ENCODE measurements around the gene NACC2.
A peak's percentile ranks its signal among the peaks of the same experiment; 100 is the strongest.

NACC2 gene

GRCh38 chr9:136058084-136058483 lies 37.0 kb downstream of the NACC2 start:
- Histone ChIP-seq H3K27ac (ENCODE audit: low read depth, low read length) (no peak overlapping the region), H3K4me1 (ENCODE audit: control insufficient read depth, low read depth, low read length) (no peaks in the 10 kb centered on the region)

GRCh38 chr9:136057236-136058081 lies 37.6 kb downstream of the NACC2 start:
- WGBS (ENCODE audit: extremely low coverage, insufficient coverage, low lambda C conversion rate), result no CpG with 5 or more reads among the region's 30 CpGs
- Histone ChIP-seq H2BK5ac (ENCODE audit: low read length) (no peak overlapping the region), H4K5ac (ENCODE audit: low read length) (no peak overlapping the region), H2BK15ac (replicated peaks; ENCODE audit: low read depth) (no peak overlapping the region), H3K27ac (ENCODE audit: low read depth, low read length) (no peak overlapping the region), H2BK120ac (ENCODE audit: low read depth, low read length) (no peak overlapping the region), H4K8ac (ENCODE audit: low read depth, low read length) (no peak overlapping the region), H3K36me3 (ENCODE audit: control insufficient read depth, insufficient read depth, low read length) (no peaks in the 10 kb centered on the region), H2AK5ac (ENCODE audit: low read length) (no peak overlapping the region), H3K4me2 (ENCODE audit: low read length) (no peak overlapping the region), H3K23ac (ENCODE audit: low read length) (peak overlapping the region; percentile 66), H3K79me2 (ENCODE audit: control insufficient read depth, insufficient read depth, low read length) (no peaks in the 10 kb centered on the region), H3K4ac (ENCODE audit: low read depth, low read length) (no peak overlapping the region), H3K4me3 (ENCODE audit: low read length) (no peak overlapping the region), H3K27me3 (ENCODE audit: insufficient read depth, low read length, poor library complexity) (no peaks in the 10 kb centered on the region), H3K4me1 (ENCODE audit: control insufficient read depth, low read depth, low read length) (peaks cover 2% of the 10 kb centered on the region), H3K79me1 (ENCODE audit: low read length) (no peaks in the 10 kb centered on the region), H3K56ac (ENCODE audit: low read length) (peak overlapping the region; percentile 60), H3K9ac (ENCODE audit: low read length) (no peak overlapping the region), H3K18ac (ENCODE audit: low read length) (no peak overlapping the region)
- no peak for DNase-seq

More at GRCh38 chr9:136058084-136058483, 37.0 kb downstream of the NACC2 start:
- no peaks in the 10 kb centered on the region for H3K79me1 ChIP-seq (ENCODE audit: low read length)
- no peaks in the 10 kb centered on the region for H3K36me3 ChIP-seq (ENCODE audit: control insufficient read depth, insufficient read depth, low read length)
- H2BK120ac ChIP-seq (ENCODE audit: low read depth, low read length), result no peak overlapping the region
- no peak overlapping the region for H2BK5ac ChIP-seq (ENCODE audit: low read length)
- H3K79me2 ChIP-seq (ENCODE audit: control insufficient read depth, insufficient read depth, low read length), result no peaks in the 10 kb centered on the region
- no peak overlapping the region for H4K5ac ChIP-seq (ENCODE audit: low read length)
- no peak overlapping the region for H3K4me3 ChIP-seq (ENCODE audit: low read length)
- WGBS (ENCODE audit: extremely low coverage, insufficient coverage, low lambda C conversion rate), result no CpG with 5 or more reads among the region's 13 CpGs
- no peak overlapping the region for H3K18ac ChIP-seq (ENCODE audit: low read length)
- no peak overlapping the region for H3K4me2 ChIP-seq (ENCODE audit: low read length)
- no peak overlapping the region for H3K4ac ChIP-seq (ENCODE audit: low read depth, low read length)
- H4K8ac ChIP-seq (ENCODE audit: low read depth, low read length), result no peak overlapping the region
- H2BK15ac ChIP-seq (replicated peaks; ENCODE audit: low read depth), result no peak overlapping the region
- no peak for DNase-seq
- no peaks in the 10 kb centered on the region for H3K27me3 ChIP-seq (ENCODE audit: insufficient read depth, low read length, poor library complexity)
- H3K56ac ChIP-seq (ENCODE audit: low read length), result no peak overlapping the region
- H3K9ac ChIP-seq (ENCODE audit: low read length), result no peak overlapping the region
- no peak overlapping the region for H2AK5ac ChIP-seq (ENCODE audit: low read length)
- no peak overlapping the region for H3K23ac ChIP-seq (ENCODE audit: low read length)

- Histone ChIP-seq H4K8ac (ENCODE audit: low read depth, low read length) (no peak overlapping the region), H2AK5ac (ENCODE audit: low read length) (no peak overlapping the region), H2BK15ac (replicated peaks; ENCODE audit: low read depth) (no peak overlapping the region), H3K56ac (ENCODE audit: low read length) (no peak overlapping the region), H3K4me3 (ENCODE audit: low read length) (no peak overlapping the region), H3K27me3 (ENCODE audit: insufficient read depth, low read length, poor library complexity) (no peaks in the 10 kb centered on the region), H3K79me1 (ENCODE audit: low read length) (no peaks in the 10 kb centered on the region), H3K79me2 (ENCODE audit: control insufficient read depth, insufficient read depth, low read length) (no peaks in the 10 kb centered on the region), H3K23ac (ENCODE audit: low read length) (no peak overlapping the region), H3K9ac (ENCODE audit: low read length) (no peak overlapping the region), H3K4me2 (ENCODE audit: low read length) (no peak overlapping the region), H2BK5ac (ENCODE audit: low read length) (no peak overlapping the region), H3K36me3 (ENCODE audit: control insufficient read depth, insufficient read depth, low read length) (no peaks in the 10 kb centered on the region), H4K5ac (ENCODE audit: low read length) (no peak overlapping the region), H3K4me1 (ENCODE audit: control insufficient read depth, low read depth, low read length) (peaks cover 2% of the 10 kb centered on the region), H3K18ac (ENCODE audit: low read length) (no peak overlapping the region), H2BK120ac (ENCODE audit: low read depth, low read length) (no peak overlapping the region), H3K4ac (ENCODE audit: low read depth, low read length) (no peak overlapping the region), H3K27ac (ENCODE audit: low read depth, low read length) (no peak overlapping the region)
- DNase-seq, result no peak
- no CpG with 5 or more reads among the region's 25 CpGs for WGBS (ENCODE audit: extremely low coverage, insufficient coverage, low lambda C conversion rate)
Measured at GRCh38 chr9:136056546-136057235, 38.4 kb downstream of the NACC2 start.

- Histone ChIP-seq H3K9ac (ENCODE audit: low read length) (no peak overlapping the region), H3K18ac (ENCODE audit: low read length) (no peak overlapping the region), H3K4ac (ENCODE audit: low read depth, low read length) (no peak overlapping the region), H3K4me3 (ENCODE audit: low read length) (no peak overlapping the region), H3K4me2 (ENCODE audit: low read length) (no peak overlapping the region), H3K56ac (ENCODE audit: low read length) (no peak overlapping the region), H3K23ac (ENCODE audit: low read length) (no peak overlapping the region), H2BK5ac (ENCODE audit: low read length) (no peak overlapping the region), H4K8ac (ENCODE audit: low read depth, low read length) (no peak overlapping the region), H3K4me1 (ENCODE audit: control insufficient read depth, low read depth, low read length) (peaks cover 2% of the 10 kb centered on the region), H4K5ac (ENCODE audit: low read length) (no peak overlapping the region), H3K27me3 (ENCODE audit: insufficient read depth, low read length, poor library complexity) (no peaks in the 10 kb centered on the region), H3K79me2 (ENCODE audit: control insufficient read depth, insufficient read depth, low read length) (no peaks in the 10 kb centered on the region), H3K27ac (ENCODE audit: low read depth, low read length) (no peak overlapping the region), H2BK120ac (ENCODE audit: low read depth, low read length) (no peak overlapping the region), H2AK5ac (ENCODE audit: low read length) (no peak overlapping the region), H2BK15ac (replicated peaks; ENCODE audit: low read depth) (no peak overlapping the region), H3K79me1 (ENCODE audit: low read length) (no peaks in the 10 kb centered on the region), H3K36me3 (ENCODE audit: control insufficient read depth, insufficient read depth, low read length) (no peaks in the 10 kb centered on the region)
- no CpG with 5 or more reads among the region's 30 CpGs for WGBS (ENCODE audit: extremely low coverage, insufficient coverage, low lambda C conversion rate)
- DNase-seq, result peak; percentile 37
Measured at GRCh38 chr9:136055715-136056545, 39.2 kb downstream of the NACC2 start.

GRCh38 chr9:136054798-136055714 lies 40.0 kb downstream of the NACC2 start:
- Histone ChIP-seq H3K27ac (ENCODE audit: low read depth, low read length) (no peak overlapping the region), H3K18ac (ENCODE audit: low read length) (no peak overlapping the region), H3K79me1 (ENCODE audit: low read length) (no peaks in the 10 kb centered on the region), H3K56ac (ENCODE audit: low read length) (no peak overlapping the region), H3K4ac (ENCODE audit: low read depth, low read length) (no peak overlapping the region), H2AK5ac (ENCODE audit: low read length) (no peak overlapping the region), H3K27me3 (ENCODE audit: insufficient read depth, low read length, poor library complexity) (no peaks in the 10 kb centered on the region), H4K5ac (ENCODE audit: low read length) (no peak overlapping the region), H3K4me2 (ENCODE audit: low read length) (no peak overlapping the region), H3K23ac (ENCODE audit: low read length) (no peak overlapping the region), H3K4me3 (ENCODE audit: low read length) (no peak overlapping the region), H4K8ac (ENCODE audit: low read depth, low read length) (no peak overlapping the region), H3K9ac (ENCODE audit: low read length) (no peak overlapping the region), H2BK120ac (ENCODE audit: low read depth, low read length) (no peak overlapping the region), H3K36me3 (ENCODE audit: control insufficient read depth, insufficient read depth, low read length) (no peaks in the 10 kb centered on the region), H3K4me1 (ENCODE audit: control insufficient read depth, low read depth, low read length) (peaks cover 2% of the 10 kb centered on the region), H3K79me2 (ENCODE audit: control insufficient read depth, insufficient read depth, low read length) (no peaks in the 10 kb centered on the region), H2BK15ac (replicated peaks; ENCODE audit: low read depth) (no peak overlapping the region), H2BK5ac (ENCODE audit: low read length) (no peak overlapping the region)
- no CpG with 5 or more reads among the region's 18 CpGs for WGBS (ENCODE audit: extremely low coverage, insufficient coverage, low lambda C conversion rate)
- DNase-seq, result no peak

All from mesendoderm (in vitro differentiated cells).